HepG2 (cell line): ENCODE data around the gene ZC3H15. TPM values are rescaled to one million over a fixed set of nuclear protein-coding genes. Genes with fewer than 3 reads are reported as not detected.

Source experiments
- CEBPG ChIP-seq: IDR thresholded peaks from 2 replicates; pipeline ENCODE4 v1.6.1; 2016
- FOXC1 ChIP-seq: sonication (generic); formaldehyde crosslinking; IDR thresholded peaks from 2 replicates; pipeline ENCODE4 v1.8.0; 2022; ENCODE audit warnings: mild to moderate bottlenecking, missing genetic modification reagents, borderline replicate concordance
- GABPA ChIP-seq, 2 experiments: IDR thresholded peaks; 2 replicates each; pipeline ENCODE4 v1.6.1; 2011 to 2016; ENCODE audit warnings: low read depth in 2 of 2, low read length in 1 of 2, missing biosample characterization in 1 of 2, missing genetic modification characterization in 1 of 2
- HNF4A ChIP-seq: sonication (generic); formaldehyde crosslinking; IDR thresholded peaks from 2 replicates; pipeline ENCODE4 v1.4.0; 2020; ENCODE audit warnings: missing genetic modification reagents
- HOXA7 ChIP-seq: sonication (generic); formaldehyde crosslinking; IDR thresholded peaks from 2 replicates; pipeline ENCODE4 v1.8.1; 2022; ENCODE audit warnings: mild to moderate bottlenecking, missing genetic modification reagents, moderate library complexity
- MIER3 ChIP-seq: IDR thresholded peaks from 2 replicates; pipeline ENCODE4 v1.6.1; 2016; ENCODE audit warnings: missing compliant biosample characterization, borderline replicate concordance
- NFIC ChIP-seq: IDR thresholded peaks from 2 replicates; pipeline ENCODE4 v1.6.1; 2012; ENCODE audit warnings: mild to moderate bottlenecking, low read length, inconsistent platforms
- NFKBIZ ChIP-seq: IDR thresholded peaks from 2 replicates; pipeline ENCODE4 v1.6.1; 2018; ENCODE audit warnings: missing genetic modification reagents, missing compliant biosample characterization
- PAX8 ChIP-seq: sonication (generic); formaldehyde crosslinking; IDR thresholded peaks from 2 replicates; pipeline ENCODE4 v1.8.0; 2022; ENCODE audit warnings: mild to moderate bottlenecking, missing genetic modification reagents, borderline replicate concordance
- TCF7 ChIP-seq: sonication (generic); IDR thresholded peaks from 2 replicates; pipeline ENCODE4 v1.6.1; 2016; ENCODE audit warnings: antibody characterized with exemption, low read depth
- ZBTB40 ChIP-seq, 2 experiments: fragments of 450-650 bp in 1 of 2; sonication (generic) in 1 of 2; formaldehyde crosslinking in 1 of 2; IDR thresholded peaks; 2 replicates each; pipeline versions ENCODE4 v1.6.1 to v1.8.0; 2016 to 2022; ENCODE audit warnings: antibody characterized with exemption in 1 of 2, mild to moderate bottlenecking in 1 of 2, missing genetic modification reagents in 1 of 2
- ZNF225 ChIP-seq: sonication (generic); formaldehyde crosslinking; IDR thresholded peaks from 2 replicates; pipeline ENCODE4 v1.4.0; 2020; ENCODE audit warnings: mild to moderate bottlenecking, missing genetic modification reagents
- ZNF230 ChIP-seq: sonication (generic); formaldehyde crosslinking; IDR thresholded peaks from 2 replicates; pipeline ENCODE4 v1.4.0; 2020; ENCODE audit warnings: mild to moderate bottlenecking, missing genetic modification reagents
- ZNF251 ChIP-seq: sonication (generic); formaldehyde crosslinking; IDR thresholded peaks from 2 replicates; pipeline ENCODE4 v1.9.0; 2021; ENCODE audit warnings: mild to moderate bottlenecking, missing genetic modification reagents
- polyA plus RNA-seq, 8 experiments: library from polyadenylated mRNA; depleted of rRNA in 3 of 8; stranded (reverse) in 7 of 8; unstranded in 1 of 8; fragments of >200 nt; fragmentation: Illumina TruSeq in 4 of 8; extraction: Trizol in 4 of 8; gene quantifications; 2 replicates each; pipeline versions ENCODE4 v1.2.1 to v1.2.3, GENCODE V29; 2011 to 2016; ENCODE audit warnings: low read depth in 4 of 8, missing spikeins in 1 of 8, mixed read lengths in 1 of 8; ENCODE audit not compliant: insufficient read depth in 1 of 8
- total RNA-seq, 5 experiments: library from RNA; depleted of rRNA; stranded (reverse); fragments of >200 nt; fragmentation: Illumina TruSeq; extraction: Trizol; gene quantifications; 2 replicates each; pipeline ENCODE4 v1.2.3, GENCODE V29; 2016; ENCODE audit warnings: low read depth in 1 of 5
- TF ChIP-seq, protein P1 (sequence below): sonication (generic); formaldehyde crosslinking; IDR thresholded peaks from 2 replicates; pipeline ENCODE4 v1.5.0; 2020; ENCODE audit warnings: missing genetic modification reagents
- TF ChIP-seq, protein P2 (sequence below): sonication (generic); formaldehyde crosslinking; IDR thresholded peaks from 2 replicates; pipeline ENCODE4 v1.5.1; 2020; ENCODE audit warnings: mild to moderate bottlenecking, missing genetic modification reagents, moderate library complexity

The ZC3H15 gene
- total and polyA plus RNA-seq, 2 of the 13 experiments (the other 11 are each of a cell fraction or from before 2014, with no cell fraction given) = 84.6 to 168 TPM

DNA sequence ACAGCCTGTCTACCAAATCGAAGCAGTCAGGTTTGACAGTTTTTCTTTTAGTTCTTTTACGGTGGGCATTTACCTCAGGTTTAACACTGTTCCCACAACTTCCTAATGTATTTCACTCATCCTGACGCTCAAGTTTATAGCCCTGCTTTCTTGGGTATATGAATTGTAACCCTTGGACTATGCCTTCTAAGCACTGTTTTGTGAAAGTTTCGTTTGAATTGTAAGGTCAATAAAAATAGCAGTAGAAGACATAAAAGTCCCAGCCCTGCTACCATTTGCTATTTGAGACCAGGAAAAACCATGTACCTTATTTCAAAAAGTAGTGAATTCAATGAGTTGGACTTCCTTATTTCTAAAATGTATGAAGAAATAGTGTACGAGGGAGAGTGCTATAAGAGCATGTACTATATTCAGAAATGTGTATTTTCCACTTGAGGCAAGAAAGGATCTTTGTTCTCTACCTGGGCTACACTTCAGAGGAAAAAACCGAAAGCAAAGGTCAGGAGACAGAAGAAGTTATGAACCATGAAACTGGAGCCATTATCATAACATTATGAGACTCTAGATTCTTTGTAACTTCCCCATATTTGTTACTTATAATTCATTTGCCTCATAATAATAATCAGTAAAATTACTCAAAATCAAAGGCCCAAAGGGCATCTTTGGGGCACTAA is 1.9 kb upstream of the ZC3H15 start (continued):
- no peak for TF ChIP-seq ZBTB40 (IDR thresholded peaks at IDR 0.05)
- TF ChIP-seq ZBTB40 (CRISPR knock-in tag; IDR thresholded peaks at IDR 0.05) = no peak
- TF ChIP-seq TCF7 = peak; percentile 62
- TF ChIP-seq NFKBIZ (CRISPR knock-in tag) = no peak
- no peak for TF ChIP-seq HOXA7 (CRISPR knock-in tag)
- TF ChIP-seq CEBPG (CRISPR knock-in tag) = peak; percentile 31
- TF ChIP-seq, protein P1, sequence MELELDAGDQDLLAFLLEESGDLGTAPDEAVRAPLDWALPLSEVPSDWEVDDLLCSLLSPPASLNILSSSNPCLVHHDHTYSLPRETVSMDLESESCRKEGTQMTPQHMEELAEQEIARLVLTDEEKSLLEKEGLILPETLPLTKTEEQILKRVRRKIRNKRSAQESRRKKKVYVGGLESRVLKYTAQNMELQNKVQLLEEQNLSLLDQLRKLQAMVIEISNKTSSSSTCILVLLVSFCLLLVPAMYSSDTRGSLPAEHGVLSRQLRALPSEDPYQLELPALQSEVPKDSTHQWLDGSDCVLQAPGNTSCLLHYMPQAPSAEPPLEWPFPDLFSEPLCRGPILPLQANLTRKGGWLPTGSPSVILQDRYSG (CRISPR knock-in tag) = no peak
- TF ChIP-seq HNF4A (CRISPR knock-in tag) = peak; percentile 55; the same call in 1 of the 2 replicates
- TF ChIP-seq ZNF225 (CRISPR knock-in tag) = no peak
- TF ChIP-seq FOXC1 (CRISPR knock-in tag) = no peak
- TF ChIP-seq, protein P2, sequence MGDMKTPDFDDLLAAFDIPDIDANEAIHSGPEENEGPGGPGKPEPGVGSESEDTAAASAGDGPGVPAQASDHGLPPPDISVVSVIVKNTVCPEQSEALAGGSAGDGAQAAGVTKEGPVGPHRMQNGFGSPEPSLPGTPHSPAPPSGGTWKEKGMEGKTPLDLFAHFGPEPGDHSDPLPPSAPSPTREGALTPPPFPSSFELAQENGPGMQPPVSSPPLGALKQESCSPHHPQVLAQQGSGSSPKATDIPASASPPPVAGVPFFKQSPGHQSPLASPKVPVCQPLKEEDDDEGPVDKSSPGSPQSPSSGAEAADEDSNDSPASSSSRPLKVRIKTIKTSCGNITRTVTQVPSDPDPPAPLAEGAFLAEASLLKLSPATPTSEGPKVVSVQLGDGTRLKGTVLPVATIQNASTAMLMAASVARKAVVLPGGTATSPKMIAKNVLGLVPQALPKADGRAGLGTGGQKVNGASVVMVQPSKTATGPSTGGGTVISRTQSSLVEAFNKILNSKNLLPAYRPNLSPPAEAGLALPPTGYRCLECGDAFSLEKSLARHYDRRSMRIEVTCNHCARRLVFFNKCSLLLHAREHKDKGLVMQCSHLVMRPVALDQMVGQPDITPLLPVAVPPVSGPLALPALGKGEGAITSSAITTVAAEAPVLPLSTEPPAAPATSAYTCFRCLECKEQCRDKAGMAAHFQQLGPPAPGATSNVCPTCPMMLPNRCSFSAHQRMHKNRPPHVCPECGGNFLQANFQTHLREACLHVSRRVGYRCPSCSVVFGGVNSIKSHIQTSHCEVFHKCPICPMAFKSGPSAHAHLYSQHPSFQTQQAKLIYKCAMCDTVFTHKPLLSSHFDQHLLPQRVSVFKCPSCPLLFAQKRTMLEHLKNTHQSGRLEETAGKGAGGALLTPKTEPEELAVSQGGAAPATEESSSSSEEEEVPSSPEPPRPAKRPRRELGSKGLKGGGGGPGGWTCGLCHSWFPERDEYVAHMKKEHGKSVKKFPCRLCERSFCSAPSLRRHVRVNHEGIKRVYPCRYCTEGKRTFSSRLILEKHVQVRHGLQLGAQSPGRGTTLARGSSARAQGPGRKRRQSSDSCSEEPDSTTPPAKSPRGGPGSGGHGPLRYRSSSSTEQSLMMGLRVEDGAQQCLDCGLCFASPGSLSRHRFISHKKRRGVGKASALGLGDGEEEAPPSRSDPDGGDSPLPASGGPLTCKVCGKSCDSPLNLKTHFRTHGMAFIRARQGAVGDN = no peak
- 0 out of 2 replicates have a peak, but pooled peaks have one; percentile 17 for TF ChIP-seq NFIC
- TF ChIP-seq ZNF230 = no peak
- 0 out of 2 replicates have a peak, but pooled peaks have one; percentile 7 for TF ChIP-seq MIER3
- no peak for TF ChIP-seq GABPA (IDR thresholded peaks at IDR 0.05; ENCODE audit: low read depth, low read length)
- TF ChIP-seq GABPA (CRISPR knock-in tag; IDR thresholded peaks at IDR 0.05; ENCODE audit: low read depth) = no peak; the same call in 1 of the 2 replicates
- no peak for TF ChIP-seq ZNF251
- no peak for TF ChIP-seq PAX8
